Stimulated activated naive CD8-positive, alpha-beta T cell treated with anti-CD3 and anti-CD28 coated beads, Interleukin-15, Interleukin-2, amounts not matched to agents 100 ng/mL and 50 ng/mL, for 24 hours (primary cell): Measurements from ENCODE around the gene CH25H.
"Not testable (repeated sequence)": the region's sequence is repeated elsewhere in the genome, so short reads cannot be mapped to it uniquely, and the experiment has no call there.

Experiments used
- H3K27ac Mint-ChIP-seq: one replicate; pipeline ENCODE4 v1.8.0; 2021; ENCODE audit warnings: mild to moderate bottlenecking, mixed read lengths
- H3K27me3 Mint-ChIP-seq: one replicate; pipeline ENCODE4 v1.8.0; 2021; ENCODE audit warnings: mixed read lengths
- H3K36me3 Mint-ChIP-seq: one replicate; pipeline ENCODE4 v1.8.0; 2021; ENCODE audit warnings: low read depth, mixed read lengths
- H3K4me1 Mint-ChIP-seq: one replicate; pipeline ENCODE4 v1.8.0; 2021; ENCODE audit warnings: low read depth, mixed read lengths
- H3K4me3 Mint-ChIP-seq: one replicate; pipeline ENCODE4 v1.8.0; 2021; ENCODE audit warnings: mild to moderate bottlenecking, mixed read lengths
- H3K9me3 Mint-ChIP-seq: one replicate; pipeline ENCODE4 v1.8.0; 2021; ENCODE audit warnings: mixed read lengths

CH25H gene

GRCh38 chr10:89215511-89215910, 8.4 kb upstream of the CH25H start:
- Mint-ChIP-seq H3K27ac (no peak overlapping the region), H3K4me1 (peaks cover 15% of the 10 kb centered on the region), H3K4me3 (no peak overlapping the region), H3K27me3 (peaks cover 12% of the 10 kb centered on the region), H3K36me3 (no peaks in the 10 kb centered on the region), H3K9me3 (no peaks in the 10 kb centered on the region)

- H3K4me1 Mint-ChIP-seq, result peaks cover 15% of the 10 kb centered on the region
- H3K36me3 Mint-ChIP-seq, result no peaks in the 10 kb centered on the region
- H3K4me3 Mint-ChIP-seq, result no peak overlapping the region
- no peaks in the 10 kb centered on the region for H3K9me3 Mint-ChIP-seq
- H3K27ac Mint-ChIP-seq, result no peak overlapping the region
- peaks cover 17% of the 10 kb centered on the region for H3K27me3 Mint-ChIP-seq
Observed at GRCh38 chr10:89214566-89215165, 7.5 kb upstream of the CH25H start.

GRCh38 chr10:89213191-89213808, 6.2 kb upstream of the CH25H start:
- H3K36me3 Mint-ChIP-seq, result no peaks in the 10 kb centered on the region
- H3K27me3 Mint-ChIP-seq, result peaks cover 28% of the 10 kb centered on the region

GRCh38 chr10:89210794-89211425, 3.8 kb upstream of the CH25H start:
- peaks cover 21% of the 10 kb centered on the region for H3K4me1 Mint-ChIP-seq

More at GRCh38 chr10:89213191-89213808, 6.2 kb upstream of the CH25H start:
- no peak overlapping the region for H3K4me3 Mint-ChIP-seq
- peaks cover 15% of the 10 kb centered on the region for H3K4me1 Mint-ChIP-seq
- no peak overlapping the region for H3K27ac Mint-ChIP-seq
- H3K9me3 Mint-ChIP-seq, result no peaks in the 10 kb centered on the region

GRCh38 chr10:89209718-89210117, 2.6 kb upstream of the CH25H start:
- H3K27me3 Mint-ChIP-seq, result peaks cover 49% of the 10 kb centered on the region
- no peak overlapping the region for H3K4me3 Mint-ChIP-seq
- no peaks in the 10 kb centered on the region for H3K36me3 Mint-ChIP-seq
- H3K27ac Mint-ChIP-seq, result no peak overlapping the region
- H3K9me3 Mint-ChIP-seq, result no peaks in the 10 kb centered on the region
- H3K4me1 Mint-ChIP-seq, result peaks cover 21% of the 10 kb centered on the region

More at GRCh38 chr10:89210794-89211425, 3.8 kb upstream of the CH25H start:
- H3K27me3 Mint-ChIP-seq, result peaks cover 43% of the 10 kb centered on the region
- no peaks in the 10 kb centered on the region for H3K36me3 Mint-ChIP-seq
- H3K9me3 Mint-ChIP-seq, result no peaks in the 10 kb centered on the region
- no peak overlapping the region for H3K27ac Mint-ChIP-seq
- no peak overlapping the region for H3K4me3 Mint-ChIP-seq

- H3K27ac Mint-ChIP-seq, result no peak overlapping the region
- peaks cover 21% of the 10 kb centered on the region for H3K4me1 Mint-ChIP-seq
- no peaks in the 10 kb centered on the region for H3K36me3 Mint-ChIP-seq
- no peaks in the 10 kb centered on the region for H3K9me3 Mint-ChIP-seq
- peaks cover 49% of the 10 kb centered on the region for H3K27me3 Mint-ChIP-seq
- peak overlapping the region; percentile 82 for H3K4me3 Mint-ChIP-seq
Observed at GRCh38 chr10:89207801-89208551, 859 bp upstream of the CH25H start.

- Mint-ChIP-seq H3K4me3 (peak overlapping the region; percentile 82), H3K36me3 (no peaks in the 10 kb centered on the region), H3K27ac (peak overlapping the region; percentile 60), H3K4me1 (peaks cover 15% of the 10 kb centered on the region), H3K9me3 (no peaks in the 10 kb centered on the region), H3K27me3 (peaks cover 48% of the 10 kb centered on the region)
Observed at GRCh38 chr10:89206402-89207180, 526 bp downstream of the CH25H start.

GRCh38 chr10:89204621-89205185, 2.4 kb downstream of the CH25H start:
- Mint-ChIP-seq H3K36me3 (no peaks in the 10 kb centered on the region), H3K4me3 (no peak overlapping the region), H3K9me3 (no peaks in the 10 kb centered on the region), H3K4me1 (peaks cover 15% of the 10 kb centered on the region), H3K27me3 (peaks cover 36% of the 10 kb centered on the region), H3K27ac (no peak overlapping the region)

GRCh38 chr10:89203237-89203636, 3.9 kb downstream of the CH25H start:
- Mint-ChIP-seq H3K4me3 (no peak overlapping the region), H3K4me1 (peaks cover 15% of the 10 kb centered on the region), H3K9me3 (no peaks in the 10 kb centered on the region), H3K36me3 (no peaks in the 10 kb centered on the region), H3K27ac (no peak overlapping the region), H3K27me3 (peaks cover 25% of the 10 kb centered on the region)

- Mint-ChIP-seq H3K4me1 (peaks cover 8% of the 10 kb centered on the region), H3K27ac (no peak overlapping the region), H3K27me3 (peaks cover 21% of the 10 kb centered on the region), H3K4me3 (no peak overlapping the region), H3K36me3 (no peaks in the 10 kb centered on the region), H3K9me3 (no peaks in the 10 kb centered on the region)
Observed at GRCh38 chr10:89202033-89202425, 5.1 kb downstream of the CH25H start.

- peaks cover 3% of the 10 kb centered on the region for H3K4me1 Mint-ChIP-seq
- H3K9me3 Mint-ChIP-seq, result no peaks in the 10 kb centered on the region
- no peak overlapping the region for H3K27ac Mint-ChIP-seq
- H3K36me3 Mint-ChIP-seq, result no peaks in the 10 kb centered on the region
- peaks cover 15% of the 10 kb centered on the region for H3K27me3 Mint-ChIP-seq
- H3K4me3 Mint-ChIP-seq, result no peak overlapping the region
Observed at GRCh38 chr10:89201345-89202032, 5.6 kb downstream of the CH25H start.

- Mint-ChIP-seq H3K9me3 (no peaks in the 10 kb centered on the region), H3K36me3 (no peaks in the 10 kb centered on the region), H3K4me1 (no peaks in the 10 kb centered on the region), H3K27me3 (peaks cover 13% of the 10 kb centered on the region), H3K27ac (no peak overlapping the region), H3K4me3 (no peak overlapping the region)
Observed at GRCh38 chr10:89197473-89197872, 9.6 kb downstream of the CH25H start.

GRCh38 chr10:89191301-89191700, 15.8 kb downstream of the CH25H start:
- not testable (repeated sequence) for H3K9me3 Mint-ChIP-seq, H3K36me3 Mint-ChIP-seq, H3K27ac Mint-ChIP-seq, H3K4me1 Mint-ChIP-seq, H3K4me3 Mint-ChIP-seq
- H3K27me3 Mint-ChIP-seq, result peaks cover 26% of the 10 kb centered on the region
